ENCODE measurements around the gene OVCH1.

Gene OVCH1

GRCh38 chr12:29430716-29431044 lies 66.8 kb downstream of the OVCH1 start:
- CTCF ChIA-PET: no interaction called here
- TF ChIP-seq, protein P1, sequence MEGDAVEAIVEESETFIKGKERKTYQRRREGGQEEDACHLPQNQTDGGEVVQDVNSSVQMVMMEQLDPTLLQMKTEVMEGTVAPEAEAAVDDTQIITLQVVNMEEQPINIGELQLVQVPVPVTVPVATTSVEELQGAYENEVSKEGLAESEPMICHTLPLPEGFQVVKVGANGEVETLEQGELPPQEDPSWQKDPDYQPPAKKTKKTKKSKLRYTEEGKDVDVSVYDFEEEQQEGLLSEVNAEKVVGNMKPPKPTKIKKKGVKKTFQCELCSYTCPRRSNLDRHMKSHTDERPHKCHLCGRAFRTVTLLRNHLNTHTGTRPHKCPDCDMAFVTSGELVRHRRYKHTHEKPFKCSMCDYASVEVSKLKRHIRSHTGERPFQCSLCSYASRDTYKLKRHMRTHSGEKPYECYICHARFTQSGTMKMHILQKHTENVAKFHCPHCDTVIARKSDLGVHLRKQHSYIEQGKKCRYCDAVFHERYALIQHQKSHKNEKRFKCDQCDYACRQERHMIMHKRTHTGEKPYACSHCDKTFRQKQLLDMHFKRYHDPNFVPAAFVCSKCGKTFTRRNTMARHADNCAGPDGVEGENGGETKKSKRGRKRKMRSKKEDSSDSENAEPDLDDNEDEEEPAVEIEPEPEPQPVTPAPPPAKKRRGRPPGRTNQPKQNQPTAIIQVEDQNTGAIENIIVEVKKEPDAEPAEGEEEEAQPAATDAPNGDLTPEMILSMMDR (IDR thresholded peaks at IDR 0.05; ENCODE audit: insufficient read depth, low read length, missing control alignments): no peak
- POLR2A ChIA-PET: no interaction called here
- no peak for DNase-seq (ENCODE audit: low read depth, low spot score)
- H3K4me3 ChIP-seq (ENCODE audit: low read depth, low read length): no peak overlapping the region

GRCh38 chr12:29429999-29430715 lies 67.3 kb downstream of the OVCH1 start:
- ChIA-PET POLR2A (no interaction called here), CTCF (no interaction called here)
- H3K4me3 ChIP-seq (ENCODE audit: low read depth, low read length): no peak overlapping the region
- TF ChIP-seq, protein P1 (IDR thresholded peaks at IDR 0.05; ENCODE audit: insufficient read depth, low read length, missing control alignments): no peak
- DNase-seq (ENCODE audit: low read depth, low spot score): no peak

GRCh38 chr12:29428633-29429032 lies 68.9 kb downstream of the OVCH1 start:
- TF ChIP-seq, protein P1 (IDR thresholded peaks at IDR 0.05; ENCODE audit: insufficient read depth, low read length, missing control alignments): no peak
- no peak overlapping the region for H3K4me3 ChIP-seq (ENCODE audit: low read depth, low read length)
- CTCF ChIA-PET: interaction anchor here (0.9 kb wide), 1 partner anchor 35 kb away, joined by 3 read pairs; no protein-coding TSS in a partner anchor
- POLR2A ChIA-PET: no interaction called here
- peak; percentile 17 for DNase-seq (ENCODE audit: low read depth, low spot score)

DNA sequence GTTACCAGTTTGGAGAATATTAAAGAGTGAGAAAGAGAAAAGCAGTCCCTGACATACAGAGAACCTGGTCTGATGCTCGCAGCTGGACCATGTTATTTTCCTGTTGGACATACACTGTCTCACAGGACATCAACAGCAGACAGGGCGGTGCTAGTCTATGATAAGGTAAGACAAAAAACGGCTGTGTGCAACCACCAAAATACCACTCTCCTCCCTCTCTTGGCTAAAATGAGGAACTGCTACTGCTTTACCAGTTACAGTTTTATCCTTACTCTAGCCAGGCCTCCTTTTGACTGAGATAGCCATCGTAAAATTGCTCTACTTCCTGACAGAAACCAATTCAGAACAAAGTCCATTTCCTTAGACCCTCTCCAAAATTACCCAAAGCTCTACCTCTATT lies 69.5 kb downstream of the OVCH1 start:
- POLR2A ChIA-PET: no interaction called here
- no peak overlapping the region for H3K4me3 ChIP-seq (ENCODE audit: low read depth, low read length)
- DNase-seq (ENCODE audit: low read depth, low spot score): no peak
- TF ChIP-seq, protein P1 (IDR thresholded peaks at IDR 0.05; ENCODE audit: insufficient read depth, low read length, missing control alignments): no peak
- CTCF ChIA-PET: no interaction called here

DNA sequence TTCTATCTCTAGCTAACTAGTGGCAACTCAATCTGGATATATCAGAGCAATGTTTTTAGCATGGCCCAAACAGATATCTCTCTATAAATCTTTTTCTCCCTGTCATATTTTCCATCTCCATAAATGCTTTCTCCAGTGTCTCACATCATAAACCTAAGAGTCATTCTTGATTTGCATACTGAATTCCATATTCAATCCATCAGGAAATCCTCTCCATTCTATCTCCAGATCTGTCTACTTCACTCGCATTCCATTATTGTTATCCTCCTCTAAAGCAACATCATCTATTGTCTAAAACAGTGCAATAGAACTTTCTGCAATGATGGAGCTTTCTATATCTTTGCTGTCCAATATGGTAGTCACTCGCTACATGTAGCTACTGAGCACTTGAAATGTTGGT lies 71.0 kb downstream of the OVCH1 start:
- ChIA-PET POLR2A (no interaction called here), CTCF (no interaction called here)
- H3K4me3 ChIP-seq (ENCODE audit: low read depth, low read length): no peak overlapping the region
- no peak for DNase-seq (ENCODE audit: low read depth, low spot score)
- TF ChIP-seq, protein P1 (IDR thresholded peaks at IDR 0.05; ENCODE audit: insufficient read depth, low read length, missing control alignments): no peak

DNA sequence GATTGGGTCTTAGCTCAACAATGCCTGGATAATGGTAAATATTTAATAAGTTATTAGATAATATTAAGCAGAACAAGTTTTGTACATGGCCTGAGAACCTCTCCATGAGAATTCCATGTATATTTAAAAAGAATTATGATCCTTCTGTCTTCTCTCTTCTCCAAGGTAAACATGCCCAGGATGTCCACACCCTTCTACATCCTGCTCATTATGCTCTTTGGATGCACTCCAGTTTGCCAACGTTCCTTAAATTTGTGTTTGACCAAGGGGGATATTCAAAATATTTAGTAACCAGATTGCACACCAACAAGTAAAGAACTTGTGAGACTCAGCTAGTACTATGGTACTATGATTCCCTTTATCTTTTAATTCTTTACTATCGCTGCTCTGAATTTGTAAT lies 71.8 kb downstream of the OVCH1 start:
- ChIA-PET POLR2A (no interaction called here), CTCF (no interaction called here)
- TF ChIP-seq, protein P1 (IDR thresholded peaks at IDR 0.05; ENCODE audit: insufficient read depth, low read length, missing control alignments): no peak
- no peak for DNase-seq (ENCODE audit: low read depth, low spot score)
- H3K4me3 ChIP-seq (ENCODE audit: low read depth, low read length): no peak overlapping the region
